HG02840 (cell line): Measurements from ENCODE around the gene NKX3-2.
A peak's percentile ranks its signal among the peaks of the same experiment; 100 is the strongest.

Source experiments
- ATAC-seq: cut with Tn5 transposase; IDR thresholded peaks from one replicate; pipeline ENCODE4 v1.9.1; 2021; ENCODE audit warnings: mild to moderate bottlenecking, moderate library complexity, moderate number of reproducible peaks; ENCODE audit not compliant: unreplicated experiment, low FRiP score

NKX3-2 gene

GRCh38 chr4:13534344-13535063, 9.8 kb downstream of the NKX3-2 start:
- no peak for ATAC-seq

DNA sequence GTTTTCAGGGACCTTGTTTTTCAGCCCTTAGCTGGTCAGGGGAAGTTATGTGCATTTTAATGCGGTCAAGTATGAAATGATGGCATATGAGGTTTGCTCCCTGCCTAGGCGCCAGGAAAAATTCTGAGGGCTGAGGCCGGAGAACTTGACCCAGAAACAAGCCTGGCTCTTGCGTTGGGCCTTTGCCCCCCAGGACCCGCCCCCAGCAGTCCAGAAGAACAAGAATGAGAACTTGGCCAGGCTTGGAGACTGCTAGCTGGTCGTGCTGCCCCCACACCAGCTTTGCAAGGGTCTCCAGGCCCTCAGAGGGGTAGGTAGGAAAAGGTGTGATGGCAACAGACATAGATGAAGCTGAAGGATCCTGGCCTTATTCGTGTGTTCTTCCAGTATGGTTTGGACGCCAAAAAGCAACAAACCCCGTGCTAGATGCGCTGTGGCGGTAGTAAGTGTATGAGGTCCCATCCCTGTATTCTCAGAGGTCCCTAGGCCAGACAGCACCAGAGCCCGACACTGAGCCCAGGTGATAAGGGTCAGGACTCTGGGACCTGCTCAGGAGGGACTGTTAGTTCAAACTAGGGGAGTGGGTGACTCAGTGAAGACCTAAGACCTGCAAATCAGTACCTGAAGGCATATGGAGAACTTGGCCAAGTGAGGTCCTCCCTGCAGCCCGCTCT, 10.5 kb downstream of the NKX3-2 start:
- ATAC-seq = no peak

- no peak for ATAC-seq
These were observed 12.7 kb downstream of the NKX3-2 start for GRCh38 chr4:13531625-13531998.

GRCh38 chr4:13530823-13531624, 13.3 kb downstream of the NKX3-2 start:
- no peak for ATAC-seq

GRCh38 chr4:13529128-13529919, 15.0 kb downstream of the NKX3-2 start:
- no peak for ATAC-seq

DNA sequence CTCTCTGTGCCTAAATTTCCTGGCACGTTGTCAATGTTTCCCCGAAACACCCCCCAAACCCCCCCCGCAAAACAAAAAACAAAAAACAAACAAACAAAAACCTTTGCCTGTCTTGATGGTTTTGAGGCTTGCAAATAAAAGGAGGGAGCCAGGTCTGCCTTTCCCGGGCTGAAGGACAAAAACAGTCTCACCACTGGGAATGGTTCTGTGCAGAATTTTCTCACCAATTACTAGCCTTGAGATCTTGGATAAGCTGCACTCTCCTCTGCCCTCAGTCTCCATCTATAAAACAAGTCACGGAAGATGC, 15.5 kb downstream of the NKX3-2 start:
- no peak for ATAC-seq

GRCh38 chr4:13527981-13528820, 16.1 kb downstream of the NKX3-2 start:
- ATAC-seq = peak; percentile 82

DNA sequence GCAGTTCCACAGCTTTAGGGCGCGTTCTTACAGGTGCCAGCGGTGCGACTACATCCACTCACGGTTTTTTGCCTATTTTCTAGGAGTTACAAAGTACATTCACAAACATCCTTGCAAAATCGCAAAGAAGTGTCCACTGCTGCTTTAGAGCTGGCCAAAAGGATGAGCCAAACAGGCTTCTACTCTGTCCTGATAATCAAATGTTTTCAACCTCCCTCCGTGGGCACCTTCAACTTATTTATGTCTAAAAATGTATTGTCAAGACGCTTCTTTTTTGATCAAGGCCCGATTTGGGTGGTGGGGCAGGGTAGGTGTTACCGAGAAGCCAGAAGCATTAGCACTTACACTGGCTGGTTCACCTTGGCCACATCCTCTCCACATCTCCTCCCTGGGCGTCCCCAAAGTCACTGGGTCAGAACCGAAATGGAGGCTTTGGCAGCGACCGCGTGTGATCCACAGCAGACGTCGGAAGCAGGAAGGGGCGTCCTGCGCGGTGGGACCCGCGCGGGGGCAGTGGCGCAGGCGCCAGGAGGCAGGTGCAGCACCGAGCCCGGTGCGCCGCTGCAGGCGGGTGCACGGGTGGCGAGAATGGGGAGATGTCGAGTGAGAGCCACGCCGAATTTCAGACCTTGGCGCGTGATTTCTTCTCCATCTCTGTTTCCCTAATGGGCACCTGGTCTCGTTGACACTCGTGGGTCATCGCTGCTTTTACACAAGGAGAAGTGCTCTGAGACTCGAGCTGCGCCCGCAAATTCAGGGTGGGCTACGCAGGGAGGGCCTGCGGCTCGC, 16.9 kb downstream of the NKX3-2 start:
- no peak for ATAC-seq

DNA sequence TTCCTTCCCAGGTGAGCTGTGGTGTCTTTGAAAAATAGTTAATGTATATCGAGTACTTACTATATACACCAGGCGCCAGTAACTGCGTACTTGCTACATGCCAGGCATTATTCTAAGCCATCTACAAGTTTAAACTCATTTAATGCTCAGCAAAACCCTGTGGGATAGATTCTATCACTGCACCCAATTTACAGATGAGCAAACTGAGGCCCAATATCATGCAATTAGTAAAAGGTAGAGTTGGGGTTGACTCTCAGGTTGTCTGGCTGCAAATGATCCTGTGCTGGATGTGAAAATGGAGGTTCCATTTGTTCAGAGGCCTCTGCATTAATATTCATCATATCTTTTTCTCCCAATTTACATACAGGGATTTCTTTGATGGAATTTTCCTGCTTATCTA, 17.6 kb downstream of the NKX3-2 start:
- no peak for ATAC-seq

DNA sequence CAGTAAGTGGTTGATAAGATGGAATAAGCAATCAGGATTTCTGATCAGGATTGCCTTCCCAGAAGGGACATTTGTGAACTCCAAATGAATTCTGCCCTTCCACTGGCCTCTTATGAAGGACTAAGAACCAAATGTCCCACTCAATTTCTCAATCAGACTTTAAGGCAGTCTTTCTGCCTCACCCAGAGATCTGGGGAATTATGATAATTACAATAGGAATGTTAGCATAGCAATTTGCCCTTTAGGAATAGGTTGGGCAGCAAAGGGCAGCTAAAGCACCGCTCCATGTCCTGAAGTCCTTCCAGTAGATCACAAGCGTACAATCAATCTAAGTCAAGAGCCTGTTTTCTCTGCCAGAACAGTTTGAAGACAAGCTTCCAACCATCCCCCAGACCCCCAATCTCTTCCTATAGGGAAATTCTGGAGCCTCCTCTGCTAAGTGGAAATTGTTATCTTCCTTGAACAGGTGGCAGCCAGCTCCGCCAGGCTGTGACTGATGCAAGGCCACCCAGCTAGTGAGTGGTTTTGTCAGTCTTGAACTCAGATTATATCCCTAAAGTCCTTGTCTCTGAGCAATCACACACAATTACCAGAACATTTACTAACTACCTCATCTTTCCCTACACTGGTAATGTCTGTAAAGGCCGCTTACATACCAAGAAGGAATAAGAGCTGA, 18.6 kb downstream of the NKX3-2 start:
- ATAC-seq = no peak

GRCh38 chr4:13524504-13525243, 19.6 kb downstream of the NKX3-2 start:
- ATAC-seq = no peak

- no peak for ATAC-seq
These were observed 20.5 kb downstream of the NKX3-2 start for GRCh38 chr4:13523591-13524503.

DNA sequence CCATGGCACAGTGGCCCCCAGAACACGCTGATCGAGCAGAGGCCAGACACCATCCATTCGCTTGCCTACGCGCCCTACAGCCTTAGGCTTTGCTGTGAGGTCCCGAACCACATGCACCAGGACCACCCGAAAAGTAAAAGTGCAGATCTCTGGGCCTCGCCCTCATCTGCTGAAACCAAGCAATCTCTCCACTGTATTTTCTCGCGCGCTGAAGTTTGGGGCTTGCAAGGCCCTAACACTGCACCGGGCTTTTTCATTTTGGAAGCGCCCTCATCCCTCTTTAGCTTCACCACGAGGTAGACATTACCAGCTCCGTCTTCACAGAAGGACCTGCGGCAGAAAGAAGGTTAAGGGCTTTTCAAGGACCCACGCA, 21.2 kb downstream of the NKX3-2 start:
- no peak for ATAC-seq

GRCh38 chr4:13522282-13523104, 21.8 kb downstream of the NKX3-2 start:
- no peak for ATAC-seq

GRCh38 chr4:13521047-13521446, 23.3 kb downstream of the NKX3-2 start:
- no peak for ATAC-seq

- ATAC-seq = no peak
These were observed 27.9 kb downstream of the NKX3-2 start for GRCh38 chr4:13516315-13516860.
